GM06990 (cell line): ENCODE data around the gene ZNF32.
A peak's percentile ranks its signal among the peaks of the same experiment; 100 is the strongest.
"Not testable (repeated sequence)": the region's sequence is repeated elsewhere in the genome, so short reads cannot be mapped to it uniquely, and the experiment has no call there.

ENCODE experiments used
- DNase-seq: peaks from one replicate; pipeline ENCODE4 v3.0.0-alpha.2; 2011; ENCODE audit not compliant: insufficient read length; ENCODE audit errors: extremely low read depth
- H3K27me3 ChIP-seq: replicated peaks from 2 replicates; pipeline ENCODE4 v1.6.0; 2011; ENCODE audit warnings: low read length; ENCODE audit not compliant: control insufficient read depth, insufficient read depth
- H3K36me3 ChIP-seq: 2 replicates; pipeline ENCODE4 v1.5.1; 2011; ENCODE audit warnings: low read length; ENCODE audit not compliant: control insufficient read depth, insufficient read depth
- H3K4me3 ChIP-seq: replicated peaks from 2 replicates; pipeline ENCODE4 v1.5.1; 2011; ENCODE audit warnings: low read depth, mild to moderate bottlenecking, control low read depth, low read length
- TF ChIP-seq, protein P1 (sequence below): IDR thresholded peaks from 2 replicates; pipeline ENCODE4 v1.5.1; 2011; ENCODE audit warnings: low read length, control low read depth, mild to moderate bottlenecking, inconsistent platforms; ENCODE audit not compliant: insufficient read depth, poor library complexity, severe bottlenecking

ZNF32 gene

GRCh38 chr10:43607199-43607573, 41.5 kb downstream of the ZNF32 start:
- TF ChIP-seq, protein P1, sequence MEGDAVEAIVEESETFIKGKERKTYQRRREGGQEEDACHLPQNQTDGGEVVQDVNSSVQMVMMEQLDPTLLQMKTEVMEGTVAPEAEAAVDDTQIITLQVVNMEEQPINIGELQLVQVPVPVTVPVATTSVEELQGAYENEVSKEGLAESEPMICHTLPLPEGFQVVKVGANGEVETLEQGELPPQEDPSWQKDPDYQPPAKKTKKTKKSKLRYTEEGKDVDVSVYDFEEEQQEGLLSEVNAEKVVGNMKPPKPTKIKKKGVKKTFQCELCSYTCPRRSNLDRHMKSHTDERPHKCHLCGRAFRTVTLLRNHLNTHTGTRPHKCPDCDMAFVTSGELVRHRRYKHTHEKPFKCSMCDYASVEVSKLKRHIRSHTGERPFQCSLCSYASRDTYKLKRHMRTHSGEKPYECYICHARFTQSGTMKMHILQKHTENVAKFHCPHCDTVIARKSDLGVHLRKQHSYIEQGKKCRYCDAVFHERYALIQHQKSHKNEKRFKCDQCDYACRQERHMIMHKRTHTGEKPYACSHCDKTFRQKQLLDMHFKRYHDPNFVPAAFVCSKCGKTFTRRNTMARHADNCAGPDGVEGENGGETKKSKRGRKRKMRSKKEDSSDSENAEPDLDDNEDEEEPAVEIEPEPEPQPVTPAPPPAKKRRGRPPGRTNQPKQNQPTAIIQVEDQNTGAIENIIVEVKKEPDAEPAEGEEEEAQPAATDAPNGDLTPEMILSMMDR = no peak
- no peak for DNase-seq
- Histone ChIP-seq H3K36me3 (no peaks in the 10 kb centered on the region; the same call in none of the 2 replicates), H3K4me3 (peak overlapping the region; percentile 88), H3K27me3 (no peaks in the 10 kb centered on the region)

DNA sequence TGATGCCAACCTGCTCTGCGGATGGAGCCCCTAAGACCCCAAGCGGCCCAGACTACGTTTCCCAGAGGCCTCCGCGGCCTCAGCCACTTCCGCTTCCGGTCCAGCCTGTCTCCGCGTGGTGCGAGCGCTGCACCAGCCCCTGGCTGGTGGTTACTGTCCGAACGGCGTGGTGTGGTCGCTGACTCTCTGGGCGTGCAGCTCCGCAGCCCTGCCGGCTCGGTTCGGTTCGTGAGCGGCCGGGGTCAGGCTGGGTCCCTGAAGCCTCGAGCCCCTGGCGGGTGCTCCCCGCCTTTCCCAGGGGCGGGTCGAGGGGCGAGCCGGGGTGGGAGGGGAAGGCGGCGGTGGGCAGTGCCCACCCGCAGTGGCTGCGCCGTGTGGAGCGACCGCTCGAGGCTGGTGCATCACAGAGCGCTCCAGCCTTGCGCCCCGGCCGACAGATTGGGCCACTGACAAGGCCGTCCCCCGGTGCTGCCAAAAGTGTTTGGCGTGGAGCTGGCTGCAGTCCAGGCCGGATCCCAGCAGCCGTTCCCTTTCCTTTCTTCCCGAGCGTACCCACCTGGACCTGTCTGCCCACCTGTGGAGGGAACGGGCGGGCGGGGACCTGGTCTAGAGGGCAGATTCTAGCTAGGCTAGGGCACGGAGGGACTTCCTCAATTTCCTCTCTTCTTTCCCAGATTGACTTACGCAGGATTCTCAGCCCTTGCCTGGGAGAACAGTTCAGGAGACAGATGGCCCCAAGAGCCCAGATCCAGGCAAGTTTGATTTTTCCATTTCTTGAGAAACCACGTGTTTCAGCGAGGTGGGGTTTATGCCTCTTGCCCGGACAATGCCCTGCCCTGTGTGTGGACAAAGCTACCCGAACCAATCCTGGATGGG, 42.1 kb downstream of the ZNF32 start, which contains the start of gene ZNF485:
Gene ZNF485, plus strand, starts transcription at position 116 of the 876 bp plus-strand sequence. Its CDS starts 613 bp downstream, at position 729.
- Histone ChIP-seq H3K27me3 (no peaks in the 10 kb centered on the region), H3K4me3 (peak within 1 kb of the TSS; percentile 88), H3K36me3 (no peaks in the 10 kb centered on the region; the same call in none of the 2 replicates)
- TF ChIP-seq, protein P1 = no peak
- peak; percentile 74 for DNase-seq

GRCh38 chr10:43605850-43606322, 42.8 kb downstream of the ZNF32 start:
- peak overlapping the region; percentile 88 for H3K4me3 ChIP-seq
- TF ChIP-seq, protein P1 = no peak
- H3K36me3 ChIP-seq = no peaks in the 10 kb centered on the region; the same call in none of the 2 replicates
- DNase-seq = no peak
- H3K27me3 ChIP-seq = no peaks in the 10 kb centered on the region

DNA sequence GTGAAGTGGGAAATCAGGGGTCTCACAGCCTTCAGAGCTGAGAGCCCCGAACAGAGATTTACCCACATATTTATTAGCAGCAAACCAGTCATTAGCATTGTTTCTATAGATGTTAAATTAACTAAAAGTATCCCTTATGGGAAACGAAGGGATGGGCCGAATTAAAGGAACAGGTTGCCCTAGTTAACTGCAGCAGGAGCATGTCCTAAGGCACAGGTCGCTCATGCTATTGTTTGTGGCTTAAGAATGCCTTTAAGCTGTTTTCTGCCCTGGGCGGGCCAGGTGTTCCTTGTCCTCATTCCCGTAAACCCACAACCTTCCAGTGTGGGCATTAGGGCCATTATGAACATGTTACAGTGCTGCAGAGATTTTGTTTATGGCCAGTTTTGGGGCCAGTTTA, 47.1 kb downstream of the ZNF32 start:
- not testable (repeated sequence) for H3K36me3 ChIP-seq, H3K27me3 ChIP-seq, DNase-seq, H3K4me3 ChIP-seq

DNA sequence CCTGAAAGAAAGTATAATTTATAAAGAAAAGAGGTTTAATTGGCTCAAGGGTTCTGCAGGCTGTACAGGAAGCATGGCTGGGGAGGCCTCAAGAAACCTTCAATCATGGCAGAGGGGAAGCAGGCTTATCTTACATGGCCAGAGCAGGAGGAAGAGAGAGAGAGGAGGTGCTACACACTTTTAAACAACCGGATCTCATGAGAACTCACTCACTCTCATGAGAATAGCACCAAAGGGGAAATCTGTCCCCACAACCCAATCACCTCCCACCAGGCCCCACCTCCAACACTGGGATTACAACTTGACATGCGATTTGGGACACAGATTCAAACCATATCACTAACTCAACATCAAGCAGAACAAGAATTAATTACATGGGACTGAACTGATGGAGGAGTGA, 49.3 kb downstream of the ZNF32 start:
- Histone ChIP-seq H3K27me3 (no peaks in the 10 kb centered on the region), H3K4me3 (no peak overlapping the region), H3K36me3 (no peaks in the 10 kb centered on the region)
- TF ChIP-seq, protein P1 = no peak
- no peak for DNase-seq

GRCh38 chr10:43598446-43598845, 50.2 kb downstream of the ZNF32 start:
- Histone ChIP-seq H3K4me3 (no peak overlapping the region), H3K27me3 (no peaks in the 10 kb centered on the region), H3K36me3 (no peaks in the 10 kb centered on the region)
- no peak for DNase-seq
- TF ChIP-seq, protein P1 = no peak
